GM21737 (cell line): Measurements from ENCODE around the gene EPS8L2.

ENCODE experiments used
- ATAC-seq: cut with Tn5 transposase; IDR thresholded peaks from one replicate; pipeline ENCODE4 v1.9.1; 2021; ENCODE audit warnings: mild to moderate bottlenecking, moderate library complexity; ENCODE audit not compliant: unreplicated experiment

The EPS8L2 gene

DNA sequence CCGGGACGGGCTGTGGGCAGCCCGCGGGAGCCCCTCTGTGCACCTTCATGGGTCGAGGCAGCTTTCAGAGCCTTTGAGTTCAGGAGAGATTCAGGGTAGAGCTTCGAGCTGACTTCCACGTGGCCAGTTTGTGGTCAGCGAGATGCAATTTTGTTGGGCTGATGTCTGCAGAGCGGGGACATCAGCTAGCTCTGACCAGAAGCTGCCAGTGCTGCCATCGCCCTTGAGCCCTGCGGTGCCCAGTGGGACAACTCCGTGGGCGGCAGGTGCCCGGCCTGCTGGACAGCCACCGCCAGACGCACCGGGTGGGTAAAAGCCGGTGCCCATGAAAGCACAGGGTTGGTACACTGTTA is 42.0 kb downstream of the EPS8L2 start:
- ATAC-seq: peak; percentile 8

DNA sequence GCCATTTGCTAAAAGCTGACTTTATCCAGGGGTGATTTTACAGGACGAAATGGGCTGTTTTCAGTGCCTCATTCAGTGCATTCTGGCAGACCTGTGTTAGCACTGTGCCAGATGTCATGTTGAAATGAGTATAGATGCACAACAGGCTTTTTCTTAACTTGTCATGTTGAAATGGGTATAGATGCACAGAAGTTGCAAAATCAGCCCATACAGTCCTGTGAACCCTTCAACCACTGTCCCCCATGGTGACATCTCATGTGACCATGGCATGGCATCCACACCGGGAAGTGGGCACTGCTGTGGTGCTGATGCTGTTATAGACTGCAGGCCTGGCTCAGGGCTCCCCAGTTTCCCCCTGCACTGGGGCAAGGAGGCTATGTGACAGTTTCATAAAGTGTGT is 43.7 kb downstream of the EPS8L2 start:
- ATAC-seq: no peak

DNA sequence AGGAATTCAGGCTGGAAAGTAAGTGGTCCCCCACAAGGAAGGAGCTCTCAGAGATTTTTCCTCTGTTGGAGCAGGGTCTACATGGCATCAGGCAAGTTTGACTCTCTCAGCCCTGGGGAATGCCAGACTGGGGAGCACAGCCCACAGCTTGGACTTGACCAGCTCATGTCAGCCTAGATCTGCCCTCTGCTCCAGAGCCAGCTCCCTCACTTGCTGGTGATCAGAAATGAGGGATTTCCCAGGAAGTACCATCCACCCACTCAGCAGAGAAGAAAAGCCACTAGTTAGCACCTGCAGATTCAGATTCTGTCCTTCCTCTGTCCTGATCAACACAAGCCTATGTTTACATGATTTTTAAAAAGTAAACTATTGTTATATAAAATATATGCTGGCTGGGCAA is 54.2 kb downstream of the EPS8L2 start:
- ATAC-seq: no peak

DNA sequence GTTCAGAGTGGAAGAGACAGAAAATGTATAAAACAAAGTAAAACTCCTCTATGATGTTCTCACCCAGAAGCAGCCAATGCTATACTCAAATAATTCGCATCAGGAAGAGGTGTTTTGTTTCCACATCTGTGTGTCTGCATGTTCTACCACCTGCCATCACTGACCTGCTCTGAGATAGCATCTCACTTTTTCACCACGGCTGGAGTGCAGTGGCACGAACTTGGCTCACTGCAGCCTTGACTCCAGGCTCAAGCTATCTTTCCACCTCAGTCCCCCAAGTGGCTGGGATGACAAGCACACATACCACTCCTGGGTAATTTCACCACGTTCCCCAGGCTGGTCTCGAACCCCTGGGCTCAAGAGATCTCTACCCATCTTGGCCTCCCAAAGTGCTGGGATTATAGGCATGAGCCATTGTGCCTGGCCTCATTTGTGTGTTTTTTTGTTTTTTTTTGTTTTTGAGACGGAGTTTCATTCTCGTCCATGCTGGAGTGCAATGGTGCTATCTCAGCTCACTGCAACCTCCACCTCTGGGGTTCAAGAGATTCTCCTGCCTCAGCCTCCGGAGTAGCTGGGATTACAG is 55.6 kb downstream of the EPS8L2 start:
- ATAC-seq: no peak

DNA sequence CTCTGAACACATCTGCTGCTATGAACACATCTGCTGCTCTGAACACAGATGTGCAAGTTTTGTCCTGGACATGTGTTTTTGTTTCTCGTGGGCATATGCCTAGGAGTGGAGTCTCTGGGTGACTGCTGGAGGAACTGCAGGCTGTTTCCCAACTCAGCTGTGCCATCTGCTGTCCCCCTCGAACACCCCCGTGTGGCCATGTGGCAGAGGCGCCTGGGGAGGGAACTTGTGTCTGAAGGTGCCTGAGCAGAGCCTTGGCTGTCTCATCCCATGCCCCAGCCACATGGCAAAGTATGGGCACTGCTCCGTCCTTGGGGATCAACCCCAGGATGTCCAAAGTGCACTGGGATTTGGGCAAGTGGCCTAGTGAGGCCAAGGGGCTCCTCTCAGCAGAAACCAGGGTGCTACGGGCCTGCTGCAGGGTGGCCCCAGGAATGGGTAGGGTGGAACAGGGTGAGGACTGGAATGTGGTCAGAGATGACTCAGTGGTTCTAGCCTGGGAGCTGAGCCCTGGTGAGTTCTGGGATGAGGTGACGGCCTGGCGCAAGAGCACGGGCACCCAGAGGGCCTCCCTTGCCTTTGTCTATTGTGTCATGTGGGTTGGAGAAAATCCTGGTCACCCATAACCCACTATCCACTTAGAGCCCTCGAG is 56.5 kb downstream of the EPS8L2 start:
- ATAC-seq: no peak

DNA sequence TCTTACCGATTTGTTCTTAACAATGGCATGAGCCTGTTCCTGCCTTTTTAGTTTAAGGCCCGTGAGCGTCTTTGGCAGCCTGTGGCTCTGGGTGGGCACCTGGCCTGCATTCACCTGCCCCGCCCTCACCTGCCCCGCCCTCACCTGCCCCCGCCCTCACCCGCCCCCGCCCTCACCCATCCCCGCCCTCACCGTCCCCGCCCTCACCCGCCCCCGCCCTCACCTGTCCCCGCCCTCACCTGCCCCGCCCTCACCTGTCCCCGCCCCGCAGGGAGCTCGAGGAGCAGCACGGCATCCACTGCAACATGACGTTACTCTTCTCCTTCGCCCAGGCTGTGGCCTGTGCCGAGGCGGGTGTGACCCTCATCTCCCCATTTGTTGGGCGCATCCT is 57.0 kb downstream of the EPS8L2 start:
- no peak for ATAC-seq

- no peak for ATAC-seq
Measured at GRCh38 chr11:763549-764321, 57.7 kb downstream of the EPS8L2 start.

GRCh38 chr11:764322-765024 is 58.4 kb downstream of the EPS8L2 start:
- no peak for ATAC-seq

- no peak for ATAC-seq
Measured at GRCh38 chr11:765025-765801, 59.2 kb downstream of the EPS8L2 start.

DNA sequence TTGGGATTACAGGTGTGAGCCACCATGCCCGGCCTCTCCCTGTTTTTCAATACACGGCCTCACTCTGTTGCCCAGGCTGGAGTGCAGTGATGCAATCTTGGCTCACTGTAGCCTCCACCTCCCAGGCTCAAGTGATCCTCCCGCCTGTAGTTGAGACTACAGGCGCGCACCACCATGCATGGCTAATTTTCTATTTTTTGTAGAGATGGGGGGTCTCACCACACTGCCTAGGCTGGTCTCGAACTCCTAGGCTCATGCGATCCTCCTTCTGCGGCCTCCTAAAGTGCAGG is 59.7 kb downstream of the EPS8L2 start:
- no peak for ATAC-seq

- ATAC-seq: no peak
Measured at GRCh38 chr11:766106-766935, 60.3 kb downstream of the EPS8L2 start.

- no peak for ATAC-seq
Measured at GRCh38 chr11:766936-767210, 60.8 kb downstream of the EPS8L2 start.

DNA sequence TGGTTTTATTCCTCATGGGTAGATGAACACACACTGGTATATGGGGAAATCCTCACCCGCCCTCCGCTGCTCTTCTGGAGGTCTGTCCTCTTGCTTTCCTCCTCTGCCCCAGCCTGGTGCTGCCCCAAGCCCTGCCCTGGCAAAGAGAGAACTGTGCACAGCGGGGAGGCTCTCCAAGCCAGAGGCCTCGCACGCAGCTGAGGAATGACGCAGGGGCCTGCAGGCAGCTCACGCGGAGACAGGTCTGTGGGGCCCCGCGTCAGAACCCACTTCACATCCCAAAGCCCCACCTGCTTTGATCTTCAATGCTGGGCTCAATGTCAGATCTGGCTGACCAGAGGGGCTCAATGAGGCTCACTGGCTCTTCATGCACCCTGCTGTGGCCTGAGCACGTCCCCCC is 61.2 kb downstream of the EPS8L2 start:
- ATAC-seq: no peak

GRCh38 chr11:769887-770641 is 64.0 kb downstream of the EPS8L2 start:
- ATAC-seq: no peak

DNA sequence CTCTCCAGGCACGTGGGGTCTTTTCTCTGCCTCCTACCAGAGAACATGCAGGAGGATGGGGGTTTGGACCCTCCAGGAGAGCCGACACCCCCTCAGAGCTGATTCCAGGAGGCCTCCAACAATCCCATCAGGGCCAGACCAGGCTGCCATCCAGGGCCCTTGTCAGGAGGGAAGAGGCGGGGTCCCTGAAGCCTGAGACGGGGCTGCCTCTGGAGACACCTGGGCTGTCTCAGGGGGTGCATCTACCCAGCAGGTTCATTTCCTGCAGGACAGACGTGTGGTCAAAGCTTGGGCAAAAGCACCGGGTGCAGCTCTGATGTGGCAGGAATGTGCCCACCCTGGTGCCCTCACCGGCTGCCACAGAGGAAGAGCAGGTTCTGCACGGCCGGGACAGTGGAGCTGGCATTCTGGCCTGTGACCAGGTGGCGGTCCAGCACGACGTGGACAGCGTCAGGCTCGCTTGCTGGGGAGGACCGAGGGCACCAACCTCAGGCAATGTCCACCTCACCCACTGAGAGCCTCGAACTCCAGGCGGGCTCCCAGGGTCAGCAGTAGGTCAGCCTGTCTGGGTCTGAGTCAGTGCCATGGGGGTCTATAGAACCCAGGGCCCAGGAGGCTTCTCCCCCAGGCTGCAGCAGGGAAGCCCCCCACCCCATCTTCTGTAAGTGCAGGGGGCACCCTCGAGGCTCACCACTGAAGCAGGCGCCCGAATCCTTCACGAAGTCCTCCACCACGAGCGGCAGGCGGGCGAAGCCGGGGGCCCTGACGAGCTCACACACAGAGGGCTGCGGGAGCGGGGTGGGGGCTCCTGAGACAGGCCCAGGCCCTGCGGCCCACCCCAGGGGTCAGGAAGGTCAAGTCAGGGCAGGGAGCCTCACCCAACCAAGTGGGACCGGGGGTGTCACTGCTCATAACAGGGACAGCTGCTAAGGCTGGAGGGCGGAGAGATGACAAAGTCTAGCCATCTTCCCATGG is 64.9 kb downstream of the EPS8L2 start:
- ATAC-seq: no peak

DNA sequence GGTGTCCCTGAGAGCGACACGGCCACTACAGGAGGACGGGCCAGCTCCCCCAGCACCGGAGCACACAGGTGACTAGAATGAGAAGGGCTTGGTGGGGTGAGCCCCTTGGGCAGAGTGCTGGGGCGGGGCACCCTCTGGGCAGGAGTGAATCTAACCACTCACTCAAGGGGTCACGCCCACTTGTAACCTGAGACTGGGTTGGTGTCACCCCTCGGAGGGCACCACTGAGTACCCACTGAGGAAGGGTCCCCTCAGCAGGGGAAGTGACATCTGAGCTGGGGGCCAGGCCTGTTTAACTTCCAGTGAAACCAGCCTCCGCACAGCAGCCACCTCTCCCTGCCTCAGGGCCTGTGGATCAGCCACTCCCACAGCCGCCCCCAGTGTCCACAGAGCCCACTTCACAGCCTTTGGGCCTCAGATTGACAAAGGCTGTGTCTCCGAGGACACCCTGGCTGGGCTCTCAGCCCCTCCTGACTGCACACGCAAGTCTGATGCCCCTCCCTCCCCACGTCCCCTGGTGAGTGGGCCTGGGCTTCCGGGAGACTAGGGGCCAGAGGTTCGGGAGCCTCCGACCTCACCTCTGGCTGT is 65.7 kb downstream of the EPS8L2 start:
- ATAC-seq: no peak

- no peak for ATAC-seq
Measured at GRCh38 chr11:772429-773390, 66.7 kb downstream of the EPS8L2 start.
